ENCODE measurements around the gene NEK2.
"Not testable (repeated sequence)": the region's sequence is repeated elsewhere in the genome, so short reads cannot be mapped to it uniquely, and the experiment has no call there.

Gene NEK2

DNA sequence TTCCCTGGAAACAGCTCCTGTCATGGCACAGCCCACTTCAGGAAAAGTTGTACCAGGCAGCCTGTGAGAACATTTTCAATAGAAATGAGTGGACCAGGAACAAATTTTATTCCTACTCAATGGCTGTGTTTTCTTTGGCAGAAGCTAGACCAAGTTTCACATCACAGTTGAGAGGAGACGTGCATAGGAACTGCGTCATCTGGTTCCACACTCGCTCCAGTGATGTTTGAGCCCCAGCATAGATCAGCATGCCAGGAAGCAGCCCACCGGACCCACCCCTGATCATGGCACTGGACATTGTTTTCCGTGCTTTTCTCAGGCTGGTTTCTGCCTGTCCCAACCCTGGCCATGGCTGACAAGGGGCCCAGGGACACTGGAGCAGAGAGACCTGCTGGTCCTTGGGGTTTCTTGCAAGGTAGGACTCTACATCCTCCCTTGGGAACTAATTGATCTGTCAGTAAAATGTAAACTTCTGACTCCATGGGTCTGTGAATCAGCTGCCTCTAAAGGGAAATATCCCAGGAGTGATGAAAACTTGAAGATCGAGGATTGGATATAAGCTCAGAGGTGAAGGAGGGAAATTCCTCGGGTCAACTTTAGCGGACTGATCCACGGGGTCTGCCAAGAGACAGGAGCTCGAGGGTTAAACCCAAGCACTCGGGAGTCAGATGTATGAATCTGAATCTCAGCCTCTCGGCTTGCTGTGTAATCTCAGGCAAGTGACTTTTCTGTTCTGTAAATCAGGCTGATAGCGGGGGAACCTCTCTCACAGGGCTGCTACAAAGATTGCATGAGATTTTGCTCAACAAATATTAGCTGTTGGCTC, 35.7 kb downstream of the NEK2 start:
- Histone ChIP-seq H3K4me1 (ENCODE audit: control insufficient read depth, insufficient read depth, low read length) (peaks cover 14% of the 10 kb centered on the region; the same call in 1 of the 2 replicates), H3K36me3 (ENCODE audit: control insufficient read depth, insufficient read depth, low read length) (no peaks in the 10 kb centered on the region), H3K9ac (ENCODE audit: low read length) (no peak overlapping the region), H3K27me3 (ENCODE audit: control insufficient read depth, insufficient read depth, low read length) (no peaks in the 10 kb centered on the region), H3K9me3 (ENCODE audit: control insufficient read depth, insufficient read depth, low read depth, low read length) (no peaks in the 10 kb centered on the region), H3K4me3 (ENCODE audit: low read depth, low read length) (no peak overlapping the region), H3K27ac (ENCODE audit: low read depth, low read length) (no peak overlapping the region)

DNA sequence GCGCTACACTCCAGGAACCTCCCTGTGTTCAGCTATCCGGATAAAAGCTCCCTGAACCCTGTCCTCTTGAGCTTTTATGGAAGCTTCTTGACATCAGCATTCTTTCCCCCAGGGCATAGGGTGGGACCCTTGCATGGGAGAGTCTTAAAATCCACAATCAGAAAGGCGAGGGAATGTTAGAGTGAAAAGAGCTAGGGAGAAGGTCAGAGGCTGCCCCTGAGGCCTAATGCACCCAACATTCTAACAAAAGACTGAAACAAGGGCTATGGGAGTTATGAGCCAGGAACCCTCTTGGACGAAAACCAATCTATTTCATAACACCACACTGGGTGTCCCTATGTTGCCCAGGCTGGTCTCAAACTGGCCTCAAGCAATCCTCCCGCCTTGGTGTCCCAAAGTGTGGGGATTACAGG, 36.7 kb downstream of the NEK2 start:
- Histone ChIP-seq H3K9ac (ENCODE audit: low read length) (no peak overlapping the region), H3K36me3 (ENCODE audit: control insufficient read depth, insufficient read depth, low read length) (no peaks in the 10 kb centered on the region), H3K9me3 (ENCODE audit: control insufficient read depth, insufficient read depth, low read depth, low read length) (no peaks in the 10 kb centered on the region), H3K4me1 (ENCODE audit: control insufficient read depth, insufficient read depth, low read length) (peaks cover 12% of the 10 kb centered on the region; the same call in 1 of the 2 replicates), H3K27me3 (ENCODE audit: control insufficient read depth, insufficient read depth, low read length) (no peaks in the 10 kb centered on the region), H3K27ac (ENCODE audit: low read depth, low read length) (no peak overlapping the region), H3K4me3 (ENCODE audit: low read depth, low read length) (no peak overlapping the region)

DNA sequence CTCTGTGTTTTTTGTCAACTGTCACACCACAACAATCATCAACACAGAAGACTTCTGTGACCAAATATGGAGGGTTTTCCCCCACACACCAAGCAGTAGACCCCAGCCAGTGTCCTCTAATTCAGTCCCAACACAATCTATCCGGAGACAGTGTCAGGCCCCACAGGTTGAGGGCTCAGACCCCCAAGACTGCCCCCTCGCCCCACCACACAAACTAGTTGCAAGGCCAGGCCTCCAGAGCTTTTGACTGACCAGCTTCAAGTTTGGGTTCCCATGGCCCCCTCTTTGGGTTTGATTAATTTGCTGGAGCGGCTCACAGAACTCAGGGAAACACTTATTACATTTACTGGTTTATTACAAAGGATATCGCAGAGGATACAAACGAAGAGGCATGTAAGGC, 37.2 kb downstream of the NEK2 start:
- Histone ChIP-seq H3K9ac (ENCODE audit: low read length) (no peak overlapping the region), H3K9me3 (ENCODE audit: control insufficient read depth, insufficient read depth, low read depth, low read length) (no peaks in the 10 kb centered on the region), H3K4me1 (ENCODE audit: control insufficient read depth, insufficient read depth, low read length) (peaks cover 12% of the 10 kb centered on the region; the same call in 1 of the 2 replicates), H3K36me3 (ENCODE audit: control insufficient read depth, insufficient read depth, low read length) (no peaks in the 10 kb centered on the region), H3K27me3 (ENCODE audit: control insufficient read depth, insufficient read depth, low read length) (no peaks in the 10 kb centered on the region), H3K27ac (ENCODE audit: low read depth, low read length) (no peak overlapping the region), H3K4me3 (ENCODE audit: low read depth, low read length) (no peak overlapping the region)

DNA sequence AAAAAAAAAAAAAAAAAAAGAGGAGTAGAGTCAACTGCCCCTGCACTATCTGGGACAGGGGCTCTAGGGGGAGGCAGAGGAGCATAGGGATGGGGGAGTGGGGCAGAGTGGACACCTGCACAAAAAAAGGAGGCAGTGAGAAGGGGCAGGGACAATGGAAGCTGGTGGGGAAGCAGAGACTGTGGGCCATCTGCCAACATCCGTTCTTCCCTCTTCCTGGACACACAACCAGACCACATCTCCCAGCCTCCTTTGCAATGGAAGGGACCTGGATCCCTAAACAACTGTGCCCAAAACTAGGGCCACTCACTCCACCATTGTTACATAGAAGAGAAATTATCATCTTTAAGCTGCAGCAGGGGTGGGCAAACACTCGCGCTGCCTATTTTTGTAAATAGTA, 38.4 kb downstream of the NEK2 start:
- Histone ChIP-seq H3K27ac (ENCODE audit: low read depth, low read length) (no peak overlapping the region), H3K9me3 (ENCODE audit: control insufficient read depth, insufficient read depth, low read depth, low read length) (no peaks in the 10 kb centered on the region), H3K4me3 (ENCODE audit: low read depth, low read length) (no peak overlapping the region), H3K4me1 (ENCODE audit: control insufficient read depth, insufficient read depth, low read length) (peaks cover 13% of the 10 kb centered on the region; the same call in 1 of the 2 replicates), H3K27me3 (ENCODE audit: control insufficient read depth, insufficient read depth, low read length) (no peaks in the 10 kb centered on the region), H3K36me3 (ENCODE audit: control insufficient read depth, insufficient read depth, low read length) (no peaks in the 10 kb centered on the region), H3K9ac (ENCODE audit: low read length) (no peak overlapping the region)

DNA sequence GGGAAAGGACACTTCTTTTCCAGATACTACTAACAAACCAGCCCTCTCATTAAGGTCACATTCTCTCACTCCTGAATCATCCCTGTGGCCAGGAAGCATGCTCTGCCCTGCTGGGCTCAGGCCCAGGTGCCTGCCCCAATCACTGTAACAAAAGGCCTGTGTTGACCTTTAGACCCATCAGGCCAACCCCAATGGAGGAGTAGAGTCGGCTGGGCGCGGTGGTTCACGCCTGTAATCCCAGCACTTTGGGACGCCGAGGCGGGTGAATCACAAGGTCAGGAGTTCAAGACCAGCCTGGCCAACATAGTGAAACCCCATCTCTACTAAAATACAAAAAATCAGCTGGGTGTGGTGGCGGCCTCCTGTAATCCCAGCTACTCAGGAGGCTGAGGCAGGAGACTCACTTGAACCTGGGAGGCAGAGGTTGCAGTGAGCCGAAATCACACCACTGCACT, 38.8 kb downstream of the NEK2 start:
- H3K27ac ChIP-seq (ENCODE audit: low read depth, low read length); H3K27me3 ChIP-seq (ENCODE audit: control insufficient read depth, insufficient read depth, low read length); H3K9me3 ChIP-seq (ENCODE audit: control insufficient read depth, insufficient read depth, low read depth, low read length); H3K9ac ChIP-seq (ENCODE audit: low read length); H3K36me3 ChIP-seq (ENCODE audit: control insufficient read depth, insufficient read depth, low read length); H3K4me3 ChIP-seq (ENCODE audit: low read depth, low read length): not testable (repeated sequence)
- H3K4me1 ChIP-seq (ENCODE audit: control insufficient read depth, insufficient read depth, low read length) = peaks cover 14% of the 10 kb centered on the region; the same call in 1 of the 2 replicates

DNA sequence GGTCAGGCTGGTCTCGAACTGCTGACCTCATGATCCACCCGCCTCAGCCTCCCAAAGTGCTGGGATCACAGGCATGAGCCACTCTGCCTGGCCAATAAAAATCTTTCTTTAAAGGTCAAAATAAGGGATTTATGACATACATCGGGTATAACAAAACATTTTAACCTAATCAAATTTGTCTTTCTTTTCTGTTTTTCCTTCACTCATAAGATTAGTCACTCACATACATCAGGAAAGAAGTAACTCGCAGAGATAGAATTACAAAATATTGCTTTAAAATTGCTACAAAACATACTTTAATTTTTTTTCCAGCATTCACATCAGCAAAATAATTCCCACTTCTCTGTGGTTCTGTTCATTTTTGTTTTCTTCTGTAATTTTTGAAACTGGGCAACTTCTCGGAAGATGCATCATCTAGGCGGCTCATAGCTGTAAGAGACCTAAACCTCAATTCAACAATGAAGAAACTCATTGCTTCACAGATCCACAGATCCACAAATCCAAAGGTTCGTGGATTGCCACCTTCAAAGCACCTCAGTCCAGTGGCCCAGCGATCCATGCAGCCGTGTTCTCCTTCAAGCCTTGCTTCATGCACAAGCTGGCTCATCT, 39.7 kb downstream of the NEK2 start:
- H3K27me3 ChIP-seq (ENCODE audit: control insufficient read depth, insufficient read depth, low read length) = no peaks in the 10 kb centered on the region
- no peak overlapping the region for H3K4me3 ChIP-seq (ENCODE audit: low read depth, low read length)
- no peaks in the 10 kb centered on the region for H3K9me3 ChIP-seq (ENCODE audit: control insufficient read depth, insufficient read depth, low read depth, low read length)
- no peak overlapping the region for H3K9ac ChIP-seq (ENCODE audit: low read length)
- no peak overlapping the region for H3K27ac ChIP-seq (ENCODE audit: low read depth, low read length)
- peaks cover 23% of the 10 kb centered on the region; the same call in 1 of the 2 replicates for H3K4me1 ChIP-seq (ENCODE audit: control insufficient read depth, insufficient read depth, low read length)
- no peaks in the 10 kb centered on the region for H3K36me3 ChIP-seq (ENCODE audit: control insufficient read depth, insufficient read depth, low read length)

DNA sequence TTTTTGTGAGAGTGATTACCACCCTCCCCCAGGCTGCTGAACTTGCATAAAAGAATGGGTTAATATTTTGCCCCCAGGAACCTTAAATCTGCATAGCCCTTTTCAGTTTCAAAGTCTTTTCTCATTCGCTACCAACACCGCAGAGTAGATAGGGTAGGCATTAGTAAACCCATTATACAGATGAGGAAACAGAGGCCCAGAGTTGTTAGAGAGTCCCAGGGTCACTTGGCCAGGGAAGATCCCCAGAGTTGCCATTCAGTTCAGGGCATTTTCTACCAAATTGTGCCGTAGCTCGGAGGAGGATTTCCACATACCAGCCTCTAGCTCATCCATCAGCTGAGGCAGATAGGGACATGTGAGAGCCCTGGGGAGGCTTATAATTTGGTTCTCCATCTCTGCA, 40.5 kb downstream of the NEK2 start:
- no peaks in the 10 kb centered on the region for H3K27me3 ChIP-seq (ENCODE audit: control insufficient read depth, insufficient read depth, low read length)
- H3K4me1 ChIP-seq (ENCODE audit: control insufficient read depth, insufficient read depth, low read length) = peaks cover 27% of the 10 kb centered on the region
- no peak overlapping the region for H3K4me3 ChIP-seq (ENCODE audit: low read depth, low read length)
- H3K9ac ChIP-seq (ENCODE audit: low read length) = no peak overlapping the region
- no peaks in the 10 kb centered on the region for H3K9me3 ChIP-seq (ENCODE audit: control insufficient read depth, insufficient read depth, low read depth, low read length)
- no peaks in the 10 kb centered on the region for H3K36me3 ChIP-seq (ENCODE audit: control insufficient read depth, insufficient read depth, low read length)
- H3K27ac ChIP-seq (ENCODE audit: low read depth, low read length) = no peak overlapping the region

DNA sequence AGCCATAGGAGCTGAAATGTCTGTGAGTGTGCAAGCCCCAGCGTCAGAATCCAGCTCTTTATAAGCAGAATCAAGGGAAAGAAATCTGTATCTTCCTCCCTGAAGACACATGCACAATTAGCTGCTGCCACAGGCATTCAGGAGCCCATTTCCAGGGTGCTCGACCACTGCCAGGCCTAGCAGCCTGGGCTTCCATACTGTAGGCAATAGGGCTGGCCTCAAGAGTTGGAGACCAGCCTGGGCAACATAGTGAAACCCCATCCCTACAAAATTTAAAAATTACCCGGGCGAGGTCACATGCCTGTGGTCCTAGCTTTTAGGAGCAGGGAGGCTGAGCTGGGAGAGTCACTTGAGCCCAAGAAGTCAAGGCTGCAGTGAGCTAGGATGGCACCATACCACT, 41.0 kb downstream of the NEK2 start:
- Histone ChIP-seq H3K27me3 (ENCODE audit: control insufficient read depth, insufficient read depth, low read length) (no peaks in the 10 kb centered on the region), H3K27ac (ENCODE audit: low read depth, low read length) (no peak overlapping the region), H3K4me1 (ENCODE audit: control insufficient read depth, insufficient read depth, low read length) (peaks cover 26% of the 10 kb centered on the region), H3K4me3 (ENCODE audit: low read depth, low read length) (no peak overlapping the region), H3K36me3 (ENCODE audit: control insufficient read depth, insufficient read depth, low read length) (no peaks in the 10 kb centered on the region), H3K9ac (ENCODE audit: low read length) (no peak overlapping the region), H3K9me3 (ENCODE audit: control insufficient read depth, insufficient read depth, low read depth, low read length) (no peaks in the 10 kb centered on the region)

DNA sequence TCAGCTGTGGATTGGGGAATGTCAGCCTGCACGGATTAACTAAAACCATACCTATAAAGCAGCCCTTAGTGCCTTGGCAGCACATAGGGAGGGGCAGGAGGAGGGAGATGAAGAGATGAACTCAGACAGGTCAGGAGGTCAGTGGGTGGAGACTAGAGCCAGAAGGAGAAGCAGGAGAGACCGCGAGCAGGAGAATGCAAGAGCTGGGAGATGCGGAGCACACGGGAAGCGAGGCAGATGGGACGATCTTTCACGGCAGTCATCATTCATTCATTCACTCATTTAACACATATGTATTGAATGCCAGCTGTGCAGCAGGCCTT, 41.9 kb downstream of the NEK2 start:
- Histone ChIP-seq H3K27me3 (ENCODE audit: control insufficient read depth, insufficient read depth, low read length) (no peaks in the 10 kb centered on the region), H3K4me3 (ENCODE audit: low read depth, low read length) (no peak overlapping the region), H3K4me1 (ENCODE audit: control insufficient read depth, insufficient read depth, low read length) (peaks cover 26% of the 10 kb centered on the region), H3K27ac (ENCODE audit: low read depth, low read length) (no peak overlapping the region), H3K36me3 (ENCODE audit: control insufficient read depth, insufficient read depth, low read length) (no peaks in the 10 kb centered on the region), H3K9me3 (ENCODE audit: control insufficient read depth, insufficient read depth, low read depth, low read length) (no peaks in the 10 kb centered on the region), H3K9ac (ENCODE audit: low read length) (no peak overlapping the region)

DNA sequence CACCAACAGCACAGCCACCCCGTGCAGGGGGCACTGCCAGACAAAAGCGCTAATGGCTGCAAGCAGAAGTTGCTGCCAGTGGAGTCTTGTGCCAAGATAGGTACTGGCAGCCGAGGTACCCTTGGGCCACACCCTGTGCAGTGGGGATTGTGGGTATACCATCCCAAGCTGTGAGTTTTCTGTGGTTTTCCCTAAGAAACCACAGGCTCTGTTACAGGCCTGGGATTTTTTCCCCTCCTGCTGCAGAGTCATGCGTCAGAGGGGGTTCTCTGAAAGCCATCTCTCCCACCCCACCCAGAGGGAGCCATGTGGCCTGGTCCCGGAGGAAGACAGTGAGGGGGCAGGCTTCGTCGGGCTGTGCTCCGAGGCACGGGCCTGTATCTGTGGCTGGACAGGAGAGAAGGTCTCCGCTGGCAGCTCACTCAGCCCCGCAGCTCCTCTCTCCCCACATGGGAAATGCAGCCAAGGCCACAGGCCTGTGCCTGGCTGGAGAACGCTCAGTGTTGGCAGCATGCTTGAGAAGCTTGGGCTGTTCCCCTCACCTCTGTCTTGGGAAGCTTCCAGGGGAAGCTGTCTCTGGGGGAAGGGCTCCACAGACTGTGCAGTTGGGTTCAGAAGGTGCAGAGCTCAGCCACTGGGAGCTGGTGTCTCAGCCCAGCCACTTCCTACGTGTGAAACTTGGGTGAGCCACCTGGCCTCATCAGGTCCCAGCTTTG, 42.5 kb downstream of the NEK2 start:
- Histone ChIP-seq H3K36me3 (ENCODE audit: control insufficient read depth, insufficient read depth, low read length) (no peaks in the 10 kb centered on the region), H3K9ac (ENCODE audit: low read length) (no peak overlapping the region), H3K9me3 (ENCODE audit: control insufficient read depth, insufficient read depth, low read depth, low read length) (no peaks in the 10 kb centered on the region), H3K27me3 (ENCODE audit: control insufficient read depth, insufficient read depth, low read length) (no peaks in the 10 kb centered on the region), H3K4me3 (ENCODE audit: low read depth, low read length) (no peak overlapping the region), H3K27ac (ENCODE audit: low read depth, low read length) (no peak overlapping the region), H3K4me1 (ENCODE audit: control insufficient read depth, insufficient read depth, low read length) (peaks cover 26% of the 10 kb centered on the region)

All from HUES6 (cell line).